Measurements from ENCODE around the gene KIAA1958. TPM values are rescaled to one million over a fixed set of nuclear protein-coding genes. Genes with fewer than 3 reads are reported as not detected.

Gene KIAA1958
- total and polyA plus RNA-seq, 10 of the 15 experiments (the other 5 are each of a cell fraction or from before 2014, with no cell fraction given): 0.53 to 8.7 (median 4.0) TPM

DNA sequence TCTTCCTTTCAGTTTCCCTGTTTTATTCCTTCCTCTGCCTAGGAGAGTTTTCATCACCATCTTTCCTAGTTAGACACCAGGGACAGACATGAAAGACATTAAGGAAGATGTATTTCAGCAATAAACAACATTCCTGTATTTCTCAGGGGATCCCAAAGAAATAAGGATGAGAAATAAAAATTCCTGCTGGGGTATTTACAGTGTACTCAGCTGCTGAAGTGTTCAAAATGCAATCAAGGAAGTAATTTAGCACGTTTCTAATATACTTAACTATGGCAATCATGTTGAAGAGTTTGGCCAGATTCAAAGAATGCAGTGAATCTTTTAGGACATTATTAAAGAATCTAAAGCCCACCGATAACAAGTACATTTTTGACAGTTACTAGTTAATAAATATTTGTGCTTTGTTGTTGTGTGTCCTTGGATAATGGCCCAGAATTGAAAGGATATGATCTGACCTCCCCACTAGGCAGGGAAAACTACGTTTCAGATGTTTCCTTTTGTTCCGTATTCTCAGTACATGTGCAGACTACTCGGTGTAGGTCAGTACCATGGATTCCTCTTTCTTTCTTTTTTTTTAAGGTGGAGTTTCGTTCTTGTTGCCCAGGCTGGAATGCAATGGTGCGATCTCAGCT, 184.5 kb downstream of the KIAA1958 start:
- in situ Hi-C loops (cut with MboI) (no loop called here), intact Hi-C loops (cut with micrococcal nuclease; ENCODE audit: unreplicated experiment) (no loop called here)
- H3K4me1 ChIP-seq (ENCODE audit: control insufficient read depth, insufficient read depth, low read length): no peaks in the 10 kb centered on the region
- no peaks in the 10 kb centered on the region for H3K9me3 ChIP-seq (replicated peaks; ENCODE audit: control insufficient read depth, insufficient read depth, low read length)
- DNase-seq (ENCODE audit: low read depth, low spot score) (no peak), ATAC-seq (no peak), FAIRE-seq (no peak)
- H3K9ac ChIP-seq (ENCODE audit: control insufficient read depth, insufficient read depth, low read length): no peak overlapping the region
- H2AFZ ChIP-seq (ENCODE audit: control insufficient read depth, low read depth, low read length): no peak overlapping the region
- WGBS (ENCODE audit: insufficient coverage, insufficient replicate concordance, low lambda C conversion rate, missing lambda C conversion rate): 67% methylated on average over 6 of the region's 7 CpGs
- TF ChIP-seq, protein P1, sequence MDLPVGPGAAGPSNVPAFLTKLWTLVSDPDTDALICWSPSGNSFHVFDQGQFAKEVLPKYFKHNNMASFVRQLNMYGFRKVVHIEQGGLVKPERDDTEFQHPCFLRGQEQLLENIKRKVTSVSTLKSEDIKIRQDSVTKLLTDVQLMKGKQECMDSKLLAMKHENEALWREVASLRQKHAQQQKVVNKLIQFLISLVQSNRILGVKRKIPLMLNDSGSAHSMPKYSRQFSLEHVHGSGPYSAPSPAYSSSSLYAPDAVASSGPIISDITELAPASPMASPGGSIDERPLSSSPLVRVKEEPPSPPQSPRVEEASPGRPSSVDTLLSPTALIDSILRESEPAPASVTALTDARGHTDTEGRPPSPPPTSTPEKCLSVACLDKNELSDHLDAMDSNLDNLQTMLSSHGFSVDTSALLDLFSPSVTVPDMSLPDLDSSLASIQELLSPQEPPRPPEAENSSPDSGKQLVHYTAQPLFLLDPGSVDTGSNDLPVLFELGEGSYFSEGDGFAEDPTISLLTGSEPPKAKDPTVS (IDR thresholded peaks at IDR 0.05; ENCODE audit: low read depth, low read length): no peak
- TF ChIP-seq ZSCAN29 (IDR thresholded peaks at IDR 0.05) (no peak), TBL1XR1 (IDR thresholded peaks at IDR 0.05; ENCODE audit: low read depth, low read length) (no peak), BMI1 (IDR thresholded peaks at IDR 0.05; ENCODE audit: borderline replicate concordance) (no peak), TCF12 (IDR thresholded peaks at IDR 0.05; ENCODE audit: low read depth, low read length) (no peak), CHD2 (IDR thresholded peaks at IDR 0.05; ENCODE audit: borderline replicate concordance, low read depth, low read length) (no peak), ZNF384 (IDR thresholded peaks at IDR 0.05; ENCODE audit: borderline replicate concordance, low read depth, low read length) (no peak), SMC3 (IDR thresholded peaks at IDR 0.05; ENCODE audit: borderline replicate concordance, low read length) (no peak)
- TF ChIP-seq, protein P2, sequence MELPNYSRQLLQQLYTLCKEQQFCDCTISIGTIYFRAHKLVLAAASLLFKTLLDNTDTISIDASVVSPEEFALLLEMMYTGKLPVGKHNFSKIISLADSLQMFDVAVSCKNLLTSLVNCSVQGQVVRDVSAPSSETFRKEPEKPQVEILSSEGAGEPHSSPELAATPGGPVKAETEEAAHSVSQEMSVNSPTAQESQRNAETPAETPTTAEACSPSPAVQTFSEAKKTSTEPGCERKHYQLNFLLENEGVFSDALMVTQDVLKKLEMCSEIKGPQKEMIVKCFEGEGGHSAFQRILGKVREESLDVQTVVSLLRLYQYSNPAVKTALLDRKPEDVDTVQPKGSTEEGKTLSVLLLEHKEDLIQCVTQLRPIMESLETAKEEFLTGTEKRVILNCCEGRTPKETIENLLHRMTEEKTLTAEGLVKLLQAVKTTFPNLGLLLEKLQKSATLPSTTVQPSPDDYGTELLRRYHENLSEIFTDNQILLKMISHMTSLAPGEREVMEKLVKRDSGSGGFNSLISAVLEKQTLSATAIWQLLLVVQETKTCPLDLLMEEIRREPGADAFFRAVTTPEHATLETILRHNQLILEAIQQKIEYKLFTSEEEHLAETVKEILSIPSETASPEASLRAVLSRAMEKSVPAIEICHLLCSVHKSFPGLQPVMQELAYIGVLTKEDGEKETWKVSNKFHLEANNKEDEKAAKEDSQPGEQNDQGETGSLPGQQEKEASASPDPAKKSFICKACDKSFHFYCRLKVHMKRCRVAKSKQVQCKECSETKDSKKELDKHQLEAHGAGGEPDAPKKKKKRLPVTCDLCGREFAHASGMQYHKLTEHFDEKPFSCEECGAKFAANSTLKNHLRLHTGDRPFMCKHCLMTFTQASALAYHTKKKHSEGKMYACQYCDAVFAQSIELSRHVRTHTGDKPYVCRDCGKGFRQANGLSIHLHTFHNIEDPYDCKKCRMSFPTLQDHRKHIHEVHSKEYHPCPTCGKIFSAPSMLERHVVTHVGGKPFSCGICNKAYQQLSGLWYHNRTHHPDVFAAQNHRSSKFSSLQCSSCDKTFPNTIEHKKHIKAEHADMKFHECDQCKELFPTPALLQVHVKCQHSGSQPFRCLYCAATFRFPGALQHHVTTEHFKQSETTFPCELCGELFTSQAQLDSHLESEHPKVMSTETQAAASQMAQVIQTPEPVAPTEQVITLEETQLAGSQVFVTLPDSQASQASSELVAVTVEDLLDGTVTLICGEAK (IDR thresholded peaks at IDR 0.05; ENCODE audit: borderline replicate concordance): no peak
- TF ChIP-seq, protein P3, sequence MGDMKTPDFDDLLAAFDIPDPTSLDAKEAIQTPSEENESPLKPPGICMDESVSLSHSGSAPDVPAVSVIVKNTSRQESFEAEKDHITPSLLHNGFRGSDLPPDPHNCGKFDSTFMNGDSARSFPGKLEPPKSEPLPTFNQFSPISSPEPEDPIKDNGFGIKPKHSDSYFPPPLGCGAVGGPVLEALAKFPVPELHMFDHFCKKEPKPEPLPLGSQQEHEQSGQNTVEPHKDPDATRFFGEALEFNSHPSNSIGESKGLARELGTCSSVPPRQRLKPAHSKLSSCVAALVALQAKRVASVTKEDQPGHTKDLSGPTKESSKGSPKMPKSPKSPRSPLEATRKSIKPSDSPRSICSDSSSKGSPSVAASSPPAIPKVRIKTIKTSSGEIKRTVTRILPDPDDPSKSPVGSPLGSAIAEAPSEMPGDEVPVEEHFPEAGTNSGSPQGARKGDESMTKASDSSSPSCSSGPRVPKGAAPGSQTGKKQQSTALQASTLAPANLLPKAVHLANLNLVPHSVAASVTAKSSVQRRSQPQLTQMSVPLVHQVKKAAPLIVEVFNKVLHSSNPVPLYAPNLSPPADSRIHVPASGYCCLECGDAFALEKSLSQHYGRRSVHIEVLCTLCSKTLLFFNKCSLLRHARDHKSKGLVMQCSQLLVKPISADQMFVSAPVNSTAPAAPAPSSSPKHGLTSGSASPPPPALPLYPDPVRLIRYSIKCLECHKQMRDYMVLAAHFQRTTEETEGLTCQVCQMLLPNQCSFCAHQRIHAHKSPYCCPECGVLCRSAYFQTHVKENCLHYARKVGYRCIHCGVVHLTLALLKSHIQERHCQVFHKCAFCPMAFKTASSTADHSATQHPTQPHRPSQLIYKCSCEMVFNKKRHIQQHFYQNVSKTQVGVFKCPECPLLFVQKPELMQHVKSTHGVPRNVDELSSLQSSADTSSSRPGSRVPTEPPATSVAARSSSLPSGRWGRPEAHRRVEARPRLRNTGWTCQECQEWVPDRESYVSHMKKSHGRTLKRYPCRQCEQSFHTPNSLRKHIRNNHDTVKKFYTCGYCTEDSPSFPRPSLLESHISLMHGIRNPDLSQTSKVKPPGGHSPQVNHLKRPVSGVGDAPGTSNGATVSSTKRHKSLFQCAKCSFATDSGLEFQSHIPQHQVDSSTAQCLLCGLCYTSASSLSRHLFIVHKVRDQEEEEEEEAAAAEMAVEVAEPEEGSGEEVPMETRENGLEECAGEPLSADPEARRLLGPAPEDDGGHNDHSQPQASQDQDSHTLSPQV (IDR thresholded peaks at IDR 0.05): no peak
- no peak overlapping the region for H3K4me3 ChIP-seq
- BruUV-seq (replicated peaks): no TSS peak
- H3K27me3 ChIP-seq (replicated peaks in 1 of 2; ENCODE audit: control insufficient read depth in 2 of 2, insufficient read depth in 2 of 2, low read length in 1 of 2): no peaks in the 10 kb centered on the region
- no peaks in the 10 kb centered on the region for H3K36me3 ChIP-seq (ENCODE audit: control insufficient read depth in 2 of 2, insufficient read depth in 2 of 2, low read length in 1 of 2)
- no peaks in the 10 kb centered on the region for H3K79me2 ChIP-seq (ENCODE audit: control insufficient read depth, insufficient read depth, low read length)
- no peak overlapping the region for H3K27ac ChIP-seq (ENCODE audit: control insufficient read depth, insufficient read depth)
- SMC1A ChIA-PET (ENCODE audit: uncharacterized antibody, unreplicated experiment): no interaction called here
- CTCF ChIA-PET: no interaction called here
- POLR2A ChIA-PET: no interaction called here
- no peaks in the 10 kb centered on the region for H4K20me1 ChIP-seq (ENCODE audit: control insufficient read depth, insufficient read depth)
- no peak overlapping the region for H3K4me2 ChIP-seq (ENCODE audit: control insufficient read depth, insufficient read depth)
- RAD21 ChIA-PET (ENCODE audit: unreplicated experiment): no interaction called here

Data from GM12878 (cell line).